Measurements from ENCODE around the gene TMEM213. TPM values are rescaled to one million over a fixed set of nuclear protein-coding genes. Genes with fewer than 3 reads are reported as not detected.
A peak's percentile ranks its signal among the peaks of the same experiment; 100 is the strongest.

Gene TMEM213
- total RNA-seq, 1 experiment from 2014 or later = not detected

DNA sequence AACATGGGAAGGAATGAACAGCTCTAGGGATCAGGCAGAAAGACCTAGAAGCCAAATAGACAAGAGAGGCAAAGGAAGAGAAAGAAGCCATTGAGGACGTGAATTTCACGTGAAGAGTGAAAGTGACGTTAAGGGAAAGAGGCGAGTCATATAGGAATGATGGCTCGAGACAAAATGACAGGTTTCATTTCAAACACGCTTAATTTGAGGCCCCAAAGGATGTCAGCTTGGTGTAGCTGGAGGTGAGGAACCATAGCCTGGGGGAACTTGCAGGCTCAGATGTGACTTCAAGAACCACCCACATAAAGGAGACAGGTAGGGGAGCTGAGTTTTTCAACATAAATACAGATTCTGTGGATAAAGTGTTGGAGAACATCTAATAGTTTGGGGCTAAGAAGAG is 84.5 kb downstream of the TMEM213 start (continued):
- TF ChIP-seq, protein P1, sequence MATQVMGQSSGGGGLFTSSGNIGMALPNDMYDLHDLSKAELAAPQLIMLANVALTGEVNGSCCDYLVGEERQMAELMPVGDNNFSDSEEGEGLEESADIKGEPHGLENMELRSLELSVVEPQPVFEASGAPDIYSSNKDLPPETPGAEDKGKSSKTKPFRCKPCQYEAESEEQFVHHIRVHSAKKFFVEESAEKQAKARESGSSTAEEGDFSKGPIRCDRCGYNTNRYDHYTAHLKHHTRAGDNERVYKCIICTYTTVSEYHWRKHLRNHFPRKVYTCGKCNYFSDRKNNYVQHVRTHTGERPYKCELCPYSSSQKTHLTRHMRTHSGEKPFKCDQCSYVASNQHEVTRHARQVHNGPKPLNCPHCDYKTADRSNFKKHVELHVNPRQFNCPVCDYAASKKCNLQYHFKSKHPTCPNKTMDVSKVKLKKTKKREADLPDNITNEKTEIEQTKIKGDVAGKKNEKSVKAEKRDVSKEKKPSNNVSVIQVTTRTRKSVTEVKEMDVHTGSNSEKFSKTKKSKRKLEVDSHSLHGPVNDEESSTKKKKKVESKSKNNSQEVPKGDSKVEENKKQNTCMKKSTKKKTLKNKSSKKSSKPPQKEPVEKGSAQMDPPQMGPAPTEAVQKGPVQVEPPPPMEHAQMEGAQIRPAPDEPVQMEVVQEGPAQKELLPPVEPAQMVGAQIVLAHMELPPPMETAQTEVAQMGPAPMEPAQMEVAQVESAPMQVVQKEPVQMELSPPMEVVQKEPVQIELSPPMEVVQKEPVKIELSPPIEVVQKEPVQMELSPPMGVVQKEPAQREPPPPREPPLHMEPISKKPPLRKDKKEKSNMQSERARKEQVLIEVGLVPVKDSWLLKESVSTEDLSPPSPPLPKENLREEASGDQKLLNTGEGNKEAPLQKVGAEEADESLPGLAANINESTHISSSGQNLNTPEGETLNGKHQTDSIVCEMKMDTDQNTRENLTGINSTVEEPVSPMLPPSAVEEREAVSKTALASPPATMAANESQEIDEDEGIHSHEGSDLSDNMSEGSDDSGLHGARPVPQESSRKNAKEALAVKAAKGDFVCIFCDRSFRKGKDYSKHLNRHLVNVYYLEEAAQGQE (IDR thresholded peaks at IDR 0.05; ENCODE audit: low read depth) = no peak
- TF ChIP-seq EGR1 (IDR thresholded peaks at IDR 0.05; ENCODE audit: low read depth) = no peak
- TF ChIP-seq ZNF274 (IDR thresholded peaks at IDR 0.05; ENCODE audit: low read depth, low read length) = no peak
- TF ChIP-seq FOSL1 (IDR thresholded peaks at IDR 0.05; ENCODE audit: low read depth) = no peak
- TF ChIP-seq, protein P2, sequence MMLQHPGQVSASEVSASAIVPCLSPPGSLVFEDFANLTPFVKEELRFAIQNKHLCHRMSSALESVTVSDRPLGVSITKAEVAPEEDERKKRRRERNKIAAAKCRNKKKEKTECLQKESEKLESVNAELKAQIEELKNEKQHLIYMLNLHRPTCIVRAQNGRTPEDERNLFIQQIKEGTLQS (IDR thresholded peaks at IDR 0.05) = no peak
- TF ChIP-seq SRF (IDR thresholded peaks at IDR 0.05; ENCODE audit: low read depth) = no peak
- TF ChIP-seq CEBPB (IDR thresholded peaks at IDR 0.05; ENCODE audit: low read depth) = no peak
- no peak for TF ChIP-seq POLR2AphosphoS5 (IDR thresholded peaks at IDR 0.05; ENCODE audit: low read depth, low read length)

DNA sequence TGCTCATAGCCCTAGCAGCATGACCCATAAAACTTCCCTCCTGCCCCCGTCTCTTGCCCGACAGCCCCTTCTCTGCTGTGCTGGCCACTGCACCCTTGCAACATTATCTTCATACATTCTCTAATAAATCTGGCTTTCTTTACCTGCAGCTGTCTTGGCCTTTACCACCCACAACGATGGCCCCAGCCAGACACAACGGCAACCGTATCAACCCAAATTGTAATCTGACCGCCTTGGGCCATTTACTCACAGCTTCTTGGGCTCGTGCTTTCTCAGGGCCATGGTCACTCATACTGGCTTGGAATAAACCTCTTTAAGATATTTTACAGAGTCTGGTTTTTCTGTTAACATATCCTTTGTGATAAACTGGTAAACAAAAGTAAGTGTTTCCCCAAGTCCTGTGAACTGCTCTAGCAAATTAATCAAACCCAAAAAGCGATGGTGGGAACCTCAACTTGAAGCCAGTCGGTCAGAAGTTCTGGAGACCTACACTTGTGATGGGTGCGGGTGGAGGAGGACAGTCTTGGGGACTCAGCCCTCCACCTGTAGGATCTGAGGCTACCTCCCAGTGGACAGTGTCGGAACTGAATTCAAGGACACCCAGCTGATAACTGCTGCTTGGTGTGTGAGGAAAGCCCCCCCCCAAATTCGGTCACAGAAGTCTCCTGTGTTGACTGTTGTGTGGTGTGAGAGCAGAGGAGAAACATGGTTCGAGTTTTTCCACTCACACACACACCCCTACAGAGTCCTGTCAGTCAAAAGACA is 87.8 kb downstream of the TMEM213 start:
- no peaks in the 10 kb centered on the region for H3K9me3 ChIP-seq (ENCODE audit: control insufficient read depth in 1 of 2, insufficient read depth in 1 of 2, low read depth in 1 of 2, low read length in 2 of 2)
- ATAC-seq (peak; percentile 75), DNase-seq (ENCODE audit: low read depth, low spot score) (no peak)
- H3K4me2 ChIP-seq (ENCODE audit: low read length) = no peak overlapping the region
- no peaks in the 10 kb centered on the region for H3K79me2 ChIP-seq (ENCODE audit: insufficient read depth, low read length)
- no peak overlapping the region for H2AFZ ChIP-seq (ENCODE audit: low read depth, low read length, poor library complexity, severe bottlenecking)
- ChIA-PET CTCF (interaction anchor here (0.8 to 2.0 kb wide), 12 partner anchors 9 to 189 kb away, joined by 3 to 29 read pairs (median 6); no protein-coding TSS in a partner anchor), RAD21 (ENCODE audit: low non-redundant PET in 1 of 2, low total read pairs in 2 of 2, uncharacterized antibody in 2 of 2, unreplicated experiment in 2 of 2) (interaction anchor here in 1 of 2 experiments (0.8 to 1.1 kb wide), 2 partner anchors 12 to 189 kb away, joined by 3 to 5 read pairs; no protein-coding TSS in a partner anchor), POLR2A (no interaction called here)
- H3K27me3 ChIP-seq (ENCODE audit: insufficient read depth, low read length) = no peaks in the 10 kb centered on the region
- H3K36me3 ChIP-seq (ENCODE audit: control insufficient read depth in 1 of 2, insufficient read depth in 2 of 2, low read length in 2 of 2) = no peaks in the 10 kb centered on the region
- no peak overlapping the region for H3K9ac ChIP-seq (ENCODE audit: low read length)
- intact Hi-C loops (cut with micrococcal nuclease) = loop anchor here (1.0 to 2.0 kb wide), 2 partner anchors 95 to 190 kb away; partner anchors contain the start of gene KIAA1549
- H3K4me3 ChIP-seq (replicated peaks in 1 of 2; ENCODE audit: low read depth in 1 of 2, low read length in 2 of 2) = no peak overlapping the region
- no peaks in the 10 kb centered on the region for H3K9me2 ChIP-seq (ENCODE audit: insufficient read depth)
- H3K27ac ChIP-seq (ENCODE audit: low read depth, low read length) = no peak overlapping the region
- 0 out of 4 replicates have a peak, but pooled peaks cover 0 to 3% of the 10 kb centered on the region in 2 experiments for H3K4me1 ChIP-seq (ENCODE audit: control insufficient read depth in 1 of 2, insufficient read depth in 2 of 2, low read length in 2 of 2)
- no TSS peak for BruUV-seq (replicated peaks)
- no peaks in the 10 kb centered on the region for H4K20me1 ChIP-seq (ENCODE audit: insufficient read depth)
- TF ChIP-seq RAD21 (IDR thresholded peaks at IDR 0.05; ENCODE audit: low read depth) = 0 out of 2 replicates have a peak, but pooled peaks have one; percentile 7
- TF ChIP-seq SRF (IDR thresholded peaks at IDR 0.05; ENCODE audit: low read depth) = no peak
- TF ChIP-seq, protein P1 (IDR thresholded peaks at IDR 0.05; ENCODE audit: low read depth) = no peak
- TF ChIP-seq, protein P3, sequence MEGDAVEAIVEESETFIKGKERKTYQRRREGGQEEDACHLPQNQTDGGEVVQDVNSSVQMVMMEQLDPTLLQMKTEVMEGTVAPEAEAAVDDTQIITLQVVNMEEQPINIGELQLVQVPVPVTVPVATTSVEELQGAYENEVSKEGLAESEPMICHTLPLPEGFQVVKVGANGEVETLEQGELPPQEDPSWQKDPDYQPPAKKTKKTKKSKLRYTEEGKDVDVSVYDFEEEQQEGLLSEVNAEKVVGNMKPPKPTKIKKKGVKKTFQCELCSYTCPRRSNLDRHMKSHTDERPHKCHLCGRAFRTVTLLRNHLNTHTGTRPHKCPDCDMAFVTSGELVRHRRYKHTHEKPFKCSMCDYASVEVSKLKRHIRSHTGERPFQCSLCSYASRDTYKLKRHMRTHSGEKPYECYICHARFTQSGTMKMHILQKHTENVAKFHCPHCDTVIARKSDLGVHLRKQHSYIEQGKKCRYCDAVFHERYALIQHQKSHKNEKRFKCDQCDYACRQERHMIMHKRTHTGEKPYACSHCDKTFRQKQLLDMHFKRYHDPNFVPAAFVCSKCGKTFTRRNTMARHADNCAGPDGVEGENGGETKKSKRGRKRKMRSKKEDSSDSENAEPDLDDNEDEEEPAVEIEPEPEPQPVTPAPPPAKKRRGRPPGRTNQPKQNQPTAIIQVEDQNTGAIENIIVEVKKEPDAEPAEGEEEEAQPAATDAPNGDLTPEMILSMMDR (IDR thresholded peaks at IDR 0.05 in 2 of 3, conservative IDR thresholded peaks at IDR 0.05 in 1 of 3; ENCODE audit: borderline replicate concordance in 1 of 3, insufficient read depth in 1 of 3, low read depth in 2 of 3, low read length in 2 of 3) = peak in 2 of 3 experiments; percentile 21 to 25; a peak in 3 of 6 replicates
